ENCODE data around the gene GNAQ. TPM values are rescaled to one million over a fixed set of nuclear protein-coding genes. Genes with fewer than 3 reads are reported as not detected.

GNAQ gene
- polyA plus RNA-seq, 1 experiment, result 71.4 TPM

DNA sequence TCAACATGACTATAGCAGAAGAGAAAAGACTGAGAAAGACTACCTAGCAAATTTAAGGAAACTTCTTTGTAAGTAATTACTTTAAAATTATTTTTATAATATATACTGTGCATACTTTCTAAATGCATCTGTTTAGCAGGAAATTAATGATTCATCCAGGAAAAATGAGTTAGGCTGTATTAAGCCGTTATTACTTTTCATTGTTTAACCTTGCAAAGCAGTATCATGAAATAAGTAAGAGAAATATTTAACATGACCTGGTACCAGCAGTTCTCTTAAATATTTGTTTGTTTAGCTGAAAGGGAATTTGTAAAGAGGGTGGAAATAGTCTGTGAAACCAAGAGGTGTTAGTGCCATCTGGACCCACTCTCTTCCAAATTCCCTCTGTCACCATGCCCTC, 175.0 kb downstream of the GNAQ start:
- Histone ChIP-seq H3K27me3 (ENCODE audit: control insufficient read depth, insufficient read depth, low read length) (no peaks in the 10 kb centered on the region), H3K4me3 (ENCODE audit: low read depth, low read length) (no peak overlapping the region), H3K27ac (ENCODE audit: low read depth, low read length) (peak overlapping the region; percentile 62), H3K9me3 (ENCODE audit: control insufficient read depth, insufficient read depth, low read length) (no peaks in the 10 kb centered on the region)
- ChIA-PET POLR2A (interaction anchor here (0.6 kb wide), 1 partner anchor 39 kb away, joined by 3 read pairs; no protein-coding TSS in a partner anchor), CTCF (interaction anchor here (0.8 to 1.6 kb wide), 3 partner anchors 15 to 423 kb away, joined by 3 to 4 read pairs (median 3); no protein-coding TSS in a partner anchor)
- TF ChIP-seq CTCF (IDR thresholded peaks at IDR 0.05; ENCODE audit: low read depth, low read length), result no peak
- no peak for DNase-seq (ENCODE audit: low read depth, low spot score)

GRCh38 chr9:77854916-77855311, 176.7 kb downstream of the GNAQ start:
- ChIA-PET POLR2A (no interaction called here), CTCF (interaction anchor here (0.5 to 1.3 kb wide), 3 partner anchors 131 to 221 kb away, joined by 3 to 5 read pairs (median 4); no protein-coding TSS in a partner anchor)
- no peak for TF ChIP-seq CTCF (IDR thresholded peaks at IDR 0.05; ENCODE audit: low read depth, low read length)
- Histone ChIP-seq H3K27me3 (ENCODE audit: control insufficient read depth, insufficient read depth, low read length) (no peaks in the 10 kb centered on the region), H3K9me3 (ENCODE audit: control insufficient read depth, insufficient read depth, low read length) (no peaks in the 10 kb centered on the region), H3K27ac (ENCODE audit: low read depth, low read length) (no peak overlapping the region), H3K4me3 (ENCODE audit: low read depth, low read length) (no peak overlapping the region)
- no peak for DNase-seq (ENCODE audit: low read depth, low spot score)

DNA sequence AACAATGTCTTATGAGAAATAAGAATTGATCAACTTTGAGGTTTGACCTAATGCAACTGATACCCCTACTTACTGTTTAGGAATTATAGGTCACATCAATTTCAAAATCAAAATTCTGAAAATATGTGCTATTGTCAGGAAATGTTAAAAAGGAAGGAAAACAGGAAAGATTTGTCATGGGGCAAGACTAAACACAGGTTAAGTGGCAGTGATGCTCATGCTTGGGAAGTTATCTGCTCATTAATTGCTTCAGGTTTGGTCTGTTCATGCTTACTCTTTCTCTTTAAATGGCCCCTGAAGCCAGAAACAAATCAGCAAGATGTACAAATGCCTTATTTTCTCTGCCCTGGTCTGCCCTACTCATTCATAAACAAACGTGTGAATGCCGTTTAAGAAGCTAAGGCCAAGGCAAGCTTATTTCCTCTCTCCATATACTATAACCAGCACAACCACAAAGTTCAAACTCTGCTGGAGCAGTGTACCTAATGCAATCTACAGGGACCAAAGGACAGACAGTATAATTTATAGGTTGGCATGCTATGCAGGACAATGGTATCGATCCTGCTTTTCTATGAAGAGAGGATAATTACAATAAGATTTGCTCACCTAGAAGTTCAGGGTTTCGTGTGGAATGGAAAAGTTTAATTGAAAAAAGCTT, 177.2 kb downstream of the GNAQ start:
- no peak for TF ChIP-seq CTCF (IDR thresholded peaks at IDR 0.05; ENCODE audit: low read depth, low read length)
- H3K27ac ChIP-seq (ENCODE audit: low read depth, low read length), result no peak overlapping the region
- ChIA-PET CTCF (interaction anchor here (0.5 to 1.3 kb wide), 3 partner anchors 132 to 220 kb away, joined by 3 to 5 read pairs (median 4); no protein-coding TSS in a partner anchor), POLR2A (no interaction called here)
- no peak overlapping the region for H3K4me3 ChIP-seq (ENCODE audit: low read depth, low read length)
- H3K27me3 ChIP-seq (ENCODE audit: control insufficient read depth, insufficient read depth, low read length), result no peaks in the 10 kb centered on the region
- H3K9me3 ChIP-seq (ENCODE audit: control insufficient read depth, insufficient read depth, low read length), result no peaks in the 10 kb centered on the region
- no peak for DNase-seq (ENCODE audit: low read depth, low spot score)

DNA sequence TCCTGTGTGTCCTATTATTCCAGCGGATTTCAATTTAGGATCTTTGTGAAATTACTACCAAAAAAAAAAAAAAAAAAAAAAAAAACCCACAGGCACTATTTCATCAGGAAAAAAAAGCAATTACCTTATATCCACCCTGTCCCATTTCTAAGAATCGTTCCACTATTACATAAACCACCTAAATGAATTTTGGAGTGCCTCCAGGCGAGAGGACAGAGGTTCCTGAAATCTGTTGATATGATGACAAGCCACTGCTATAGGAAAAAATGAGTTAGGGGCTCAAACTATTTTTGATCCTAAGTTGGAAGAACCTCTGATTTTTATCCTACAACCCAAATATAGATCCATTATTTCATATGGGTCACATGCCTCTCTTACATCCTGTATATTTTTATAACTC, 177.9 kb downstream of the GNAQ start:
- POLR2A ChIA-PET, result no interaction called here
- no peak for TF ChIP-seq CTCF (IDR thresholded peaks at IDR 0.05; ENCODE audit: low read depth, low read length)
- no peaks in the 10 kb centered on the region for H3K27me3 ChIP-seq (ENCODE audit: control insufficient read depth, insufficient read depth, low read length)
- H3K4me3 ChIP-seq (ENCODE audit: low read depth, low read length), result no peak overlapping the region
- no peaks in the 10 kb centered on the region for H3K9me3 ChIP-seq (ENCODE audit: control insufficient read depth, insufficient read depth, low read length)
- H3K27ac ChIP-seq (ENCODE audit: low read depth, low read length), result no peak overlapping the region
- CTCF ChIA-PET, result no interaction called here
- no peak for DNase-seq (ENCODE audit: low read depth, low spot score)

- no peaks in the 10 kb centered on the region for H3K27me3 ChIP-seq (ENCODE audit: control insufficient read depth, insufficient read depth, low read length)
- ChIA-PET POLR2A (no interaction called here), CTCF (interaction anchor here (1.3 kb wide), 1 partner anchor 183 kb away, joined by 4 read pairs; no protein-coding TSS in a partner anchor)
- DNase-seq (ENCODE audit: low read depth, low spot score), result no peak
- H3K4me3 ChIP-seq (ENCODE audit: low read depth, low read length), result no peak overlapping the region
- H3K27ac ChIP-seq (ENCODE audit: low read depth, low read length), result no peak overlapping the region
- no peak for TF ChIP-seq CTCF (IDR thresholded peaks at IDR 0.05; ENCODE audit: low read depth, low read length)
- H3K9me3 ChIP-seq (ENCODE audit: control insufficient read depth, insufficient read depth, low read length), result no peaks in the 10 kb centered on the region
Observed at GRCh38 chr9:77851882-77852595, 179.6 kb downstream of the GNAQ start.
